Nephron (organoid): ENCODE data around the gene FLCN.
"Not testable (repeated sequence)": the region's sequence is repeated elsewhere in the genome, so short reads cannot be mapped to it uniquely, and the experiment has no call there.

Source experiments
- H3K27ac Mint-ChIP-seq, 3 experiments: 2 replicates each; pipeline ENCODE4 v1.8.0; 2020; ENCODE audit warnings: mixed read lengths in 3 of 3, mild to moderate bottlenecking in 2 of 3, moderate library complexity in 1 of 3
- H3K27me3 Mint-ChIP-seq: 2 replicates; pipeline ENCODE4 v1.8.0; 2021; ENCODE audit warnings: low read depth, mild to moderate bottlenecking, moderate library complexity, mixed read lengths
- H3K36me3 Mint-ChIP-seq: 2 replicates; pipeline ENCODE4 v1.8.0; 2020; ENCODE audit warnings: low read depth, mixed read lengths
- H3K4me1 Mint-ChIP-seq: 2 replicates; pipeline ENCODE4 v1.8.0; 2020; ENCODE audit warnings: mixed read lengths
- H3K4me3 Mint-ChIP-seq, 3 experiments: 2 replicates each; pipeline ENCODE4 v1.8.0; 2020; ENCODE audit warnings: mild to moderate bottlenecking in 3 of 3, mixed read lengths in 3 of 3, moderate library complexity in 2 of 3
- H3K9me3 Mint-ChIP-seq: 2 replicates; pipeline ENCODE4 v1.8.0; 2020; ENCODE audit warnings: mixed read lengths
- TF ChIP-seq, protein P1 (sequence below), 3 experiments: fragments of 200-600 bp; sonication (generic); IDR thresholded peaks; one replicate each; pipeline ENCODE4 v1.5.0; 2021; ENCODE audit warnings: antibody characterized with exemption in 3 of 3; ENCODE audit not compliant: unreplicated experiment in 3 of 3

FLCN gene

DNA sequence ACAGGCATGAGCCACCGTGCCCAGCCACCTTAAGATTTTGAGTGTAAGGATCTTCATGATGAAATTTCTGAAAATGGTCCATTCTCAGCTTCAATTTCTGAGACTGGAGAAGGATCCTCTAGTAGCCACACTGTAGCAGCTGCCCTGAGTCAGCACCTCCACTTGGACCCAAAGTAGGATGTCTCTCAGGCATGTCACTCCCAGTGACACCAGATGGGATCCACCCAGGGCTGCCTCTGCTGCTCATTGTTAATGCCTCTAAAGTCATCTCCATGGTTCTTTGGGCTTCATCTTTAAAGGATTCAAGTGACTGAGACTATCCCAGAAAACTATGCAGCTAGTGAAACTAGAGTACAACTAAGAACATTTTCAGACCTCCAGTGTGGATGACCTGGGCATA, 38.7 kb downstream of the FLCN start:
- H3K27me3 Mint-ChIP-seq = no peaks in the 10 kb centered on the region
- no peaks in the 10 kb centered on the region for H3K36me3 Mint-ChIP-seq
- H3K27ac Mint-ChIP-seq = no peak overlapping the region
- TF ChIP-seq, protein P1, sequence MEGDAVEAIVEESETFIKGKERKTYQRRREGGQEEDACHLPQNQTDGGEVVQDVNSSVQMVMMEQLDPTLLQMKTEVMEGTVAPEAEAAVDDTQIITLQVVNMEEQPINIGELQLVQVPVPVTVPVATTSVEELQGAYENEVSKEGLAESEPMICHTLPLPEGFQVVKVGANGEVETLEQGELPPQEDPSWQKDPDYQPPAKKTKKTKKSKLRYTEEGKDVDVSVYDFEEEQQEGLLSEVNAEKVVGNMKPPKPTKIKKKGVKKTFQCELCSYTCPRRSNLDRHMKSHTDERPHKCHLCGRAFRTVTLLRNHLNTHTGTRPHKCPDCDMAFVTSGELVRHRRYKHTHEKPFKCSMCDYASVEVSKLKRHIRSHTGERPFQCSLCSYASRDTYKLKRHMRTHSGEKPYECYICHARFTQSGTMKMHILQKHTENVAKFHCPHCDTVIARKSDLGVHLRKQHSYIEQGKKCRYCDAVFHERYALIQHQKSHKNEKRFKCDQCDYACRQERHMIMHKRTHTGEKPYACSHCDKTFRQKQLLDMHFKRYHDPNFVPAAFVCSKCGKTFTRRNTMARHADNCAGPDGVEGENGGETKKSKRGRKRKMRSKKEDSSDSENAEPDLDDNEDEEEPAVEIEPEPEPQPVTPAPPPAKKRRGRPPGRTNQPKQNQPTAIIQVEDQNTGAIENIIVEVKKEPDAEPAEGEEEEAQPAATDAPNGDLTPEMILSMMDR (IDR thresholded peaks at IDR 0.05; ENCODE audit: unreplicated experiment in 3 of 3) = no peak
- no peaks in the 10 kb centered on the region for H3K9me3 Mint-ChIP-seq
- no peak overlapping the region for H3K4me3 Mint-ChIP-seq
- H3K4me1 Mint-ChIP-seq = peaks cover 28% of the 10 kb centered on the region

DNA sequence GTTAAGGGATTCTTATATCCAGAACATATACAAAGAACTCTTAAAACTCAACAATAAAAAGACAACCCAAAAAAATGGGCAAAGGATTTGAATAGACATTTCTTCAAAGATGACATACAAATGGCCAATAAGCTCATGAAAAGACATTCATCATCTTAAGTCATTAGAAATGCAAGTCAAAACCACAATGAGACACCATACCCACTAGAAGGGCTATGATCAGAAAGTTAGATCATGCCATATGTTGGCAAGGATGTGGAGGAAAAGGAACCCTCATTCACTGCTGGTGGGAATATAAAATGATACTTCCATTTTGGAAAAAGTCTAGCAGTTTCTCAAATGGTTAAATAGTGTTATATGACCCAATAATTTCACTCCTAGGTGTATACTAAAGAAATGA, 40.2 kb downstream of the FLCN start:
- TF ChIP-seq, protein P1 (IDR thresholded peaks at IDR 0.05; ENCODE audit: unreplicated experiment in 3 of 3) = no peak
- no peaks in the 10 kb centered on the region for H3K9me3 Mint-ChIP-seq
- no peak overlapping the region for H3K4me3 Mint-ChIP-seq
- H3K27ac Mint-ChIP-seq = peak overlapping the region in 1 of 3 experiments; percentile 28
- no peaks in the 10 kb centered on the region for H3K27me3 Mint-ChIP-seq
- no peaks in the 10 kb centered on the region for H3K36me3 Mint-ChIP-seq
- H3K4me1 Mint-ChIP-seq = peaks cover 28% of the 10 kb centered on the region

DNA sequence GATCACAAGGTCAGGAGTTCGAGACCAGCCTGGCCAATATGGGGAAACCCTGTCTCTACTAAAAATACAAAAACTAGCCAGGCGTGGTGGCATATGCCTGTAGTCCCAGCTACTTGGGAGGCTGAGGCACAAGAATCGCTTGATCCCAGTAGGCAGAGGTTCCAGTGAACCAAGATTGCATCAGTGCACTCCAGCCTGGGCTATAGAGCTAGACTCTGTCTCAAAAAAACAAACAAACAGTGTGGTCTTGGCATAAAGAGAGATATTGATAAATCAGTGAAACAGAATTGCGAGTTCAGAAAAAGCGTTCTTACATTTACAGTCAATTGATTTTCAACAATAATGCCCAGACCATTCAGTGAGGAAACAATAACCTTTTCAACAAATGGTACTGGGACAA, 41.5 kb downstream of the FLCN start:
- peaks cover 23% of the 10 kb centered on the region for H3K4me1 Mint-ChIP-seq

DNA sequence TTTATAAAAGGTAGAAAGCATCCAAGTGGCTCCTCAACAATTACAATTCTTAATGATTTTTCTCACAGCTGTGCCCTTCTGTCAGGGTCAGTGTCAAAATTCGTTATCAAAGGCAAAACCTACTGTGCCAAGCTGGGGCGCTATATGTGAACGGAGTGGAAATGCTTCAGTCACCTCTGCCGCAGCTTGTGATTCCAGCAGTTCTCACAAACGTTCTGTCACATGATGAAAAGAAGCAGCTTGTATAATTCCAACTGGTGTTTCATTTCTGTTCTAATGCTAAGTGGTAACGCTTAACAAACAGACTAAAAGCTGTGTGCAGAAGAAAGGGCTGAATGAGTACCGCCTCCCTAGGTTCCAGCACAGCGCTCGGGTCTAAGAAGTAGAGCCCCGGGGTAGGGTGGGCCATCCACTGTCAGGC, 45.0 kb downstream of the FLCN start:
- Mint-ChIP-seq H3K4me3 (no peak overlapping the region), H3K27me3 (no peaks in the 10 kb centered on the region), H3K36me3 (peaks cover 7% of the 10 kb centered on the region), H3K9me3 (no peaks in the 10 kb centered on the region), H3K4me1 (peaks cover 8% of the 10 kb centered on the region), H3K27ac (peak overlapping the region in 2 of 3 experiments; percentile 37 to 70)
- TF ChIP-seq, protein P1 (IDR thresholded peaks at IDR 0.05; ENCODE audit: unreplicated experiment in 3 of 3) = no peak

More for the DNA sequence above, 41.5 kb downstream of the FLCN start:
- not testable (repeated sequence) for H3K27ac Mint-ChIP-seq, H3K27me3 Mint-ChIP-seq, H3K4me3 Mint-ChIP-seq, H3K9me3 Mint-ChIP-seq, H3K36me3 Mint-ChIP-seq

DNA sequence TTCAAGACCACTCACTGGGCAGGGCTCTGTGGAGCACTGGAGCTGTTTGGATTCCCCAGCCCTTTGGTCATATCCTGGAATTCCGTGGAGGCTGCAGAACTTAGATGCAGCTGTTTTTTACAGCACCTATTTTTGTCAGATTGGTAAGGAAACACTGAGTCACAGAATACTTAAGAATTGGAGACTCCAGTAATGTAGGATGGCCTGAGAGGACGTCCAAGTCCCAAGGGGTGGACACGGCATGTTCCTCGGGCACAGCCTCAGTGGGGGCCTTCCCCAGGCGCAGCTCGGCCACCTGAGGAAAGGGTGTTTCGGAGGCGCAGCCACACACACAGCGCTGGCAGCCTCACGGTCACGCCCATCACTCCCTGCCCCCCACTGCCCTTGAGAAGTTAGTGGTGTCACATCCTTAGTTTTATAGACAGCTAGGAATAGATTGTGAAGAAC, 45.6 kb downstream of the FLCN start:
- H3K27me3 Mint-ChIP-seq = no peaks in the 10 kb centered on the region
- peak overlapping the region; percentile 49 to 74 (median 72) for H3K27ac Mint-ChIP-seq
- H3K36me3 Mint-ChIP-seq = peaks cover 8% of the 10 kb centered on the region
- H3K4me3 Mint-ChIP-seq = no peak overlapping the region
- no peaks in the 10 kb centered on the region for H3K9me3 Mint-ChIP-seq
- TF ChIP-seq, protein P1 (IDR thresholded peaks at IDR 0.05; ENCODE audit: unreplicated experiment in 3 of 3) = no peak
- H3K4me1 Mint-ChIP-seq = peaks cover 7% of the 10 kb centered on the region

DNA sequence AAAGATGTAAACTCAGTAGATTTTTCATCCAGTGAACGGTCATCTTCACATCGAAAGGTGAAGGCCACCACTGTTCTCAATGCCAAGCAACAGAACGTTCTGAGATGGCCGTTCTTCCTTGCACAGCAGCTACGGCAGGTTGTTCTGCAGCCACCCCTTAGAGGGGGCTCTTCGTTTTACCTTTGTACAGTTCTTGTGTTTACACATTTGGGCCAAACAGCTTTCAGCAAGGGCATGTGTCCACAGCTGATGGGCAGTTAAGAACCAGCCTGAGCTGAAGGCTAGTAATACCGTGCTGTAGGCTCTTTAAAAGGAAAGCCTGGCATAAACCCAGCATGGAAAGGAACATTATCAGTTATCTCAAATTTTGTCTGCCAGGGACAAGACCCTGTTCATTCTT, 46.8 kb downstream of the FLCN start:
- TF ChIP-seq, protein P1 (IDR thresholded peaks at IDR 0.05; ENCODE audit: unreplicated experiment in 3 of 3) = no peak
- H3K4me3 Mint-ChIP-seq = no peak overlapping the region
- H3K4me1 Mint-ChIP-seq = peaks cover 14% of the 10 kb centered on the region
- H3K9me3 Mint-ChIP-seq = no peaks in the 10 kb centered on the region
- H3K27ac Mint-ChIP-seq = no peak overlapping the region
- H3K27me3 Mint-ChIP-seq = no peaks in the 10 kb centered on the region
- peaks cover 18% of the 10 kb centered on the region for H3K36me3 Mint-ChIP-seq
